H1 (cell line): ENCODE data around the gene AGT. TPM values are rescaled to one million over a fixed set of nuclear protein-coding genes. Genes with fewer than 3 reads are reported as not detected.
A peak's percentile ranks its signal among the peaks of the same experiment; 100 is the strongest.

ENCODE experiments used
- CTCF ChIA-PET: fragments of 300-600 bp; sonication (Branson Sonifier 250); formaldehyde crosslinking; loops from one replicate; lab custom pipeline; 2021; ENCODE audit not compliant: partially characterized antibody; lab: Charles Lee
- POLR2A ChIA-PET: fragments of 300-600 bp; sonication (Branson Sonifier 250); formaldehyde crosslinking; loops from one replicate; lab custom pipeline; 2021; ENCODE audit warnings: inconsistent platforms; ENCODE audit not compliant: partially characterized antibody; lab: Charles Lee
- DNase-seq, 2 experiments: peaks; one replicate each; pipeline versions ENCODE4 v3.0.0 to v3.0.0-alpha.2; 2010 to 2022; ENCODE audit warnings: low spot score in 2 of 2, low read depth in 1 of 2, mixed read lengths in 1 of 2
- FAIRE-seq: peaks from 2 replicates; lab custom pipeline; 2011; peaks lifted over from hg19 to GRCh38; lab: Jason Lieb, UNC
- H2AFZ ChIP-seq: 2 replicates; pipeline ENCODE4 v1.8.1; 2012; ENCODE audit warnings: low read length, inconsistent platforms
- H2AK5ac ChIP-seq: 2 replicates; pipeline ENCODE4 v1.6.1; 2013; ENCODE audit warnings: low read depth, low read length
- H2BK120ac ChIP-seq: replicated peaks from 2 replicates; pipeline ENCODE3; 2013; ENCODE audit warnings: low read depth, low read length, inconsistent platforms
- H2BK12ac ChIP-seq: 2 replicates; pipeline ENCODE4 v1.6.1; 2013; ENCODE audit warnings: low read depth, low read length
- H2BK15ac ChIP-seq: 2 replicates; pipeline ENCODE4 v1.6.1; 2013; ENCODE audit warnings: low read length
- H2BK20ac ChIP-seq: 2 replicates; pipeline ENCODE4 v1.6.1; 2013; ENCODE audit warnings: low read length
- H2BK5ac ChIP-seq: 2 replicates; pipeline ENCODE4 v1.6.1; 2013; ENCODE audit warnings: low read depth, low read length
- H3K14ac ChIP-seq: 2 replicates; pipeline ENCODE4 v1.6.1; 2013; ENCODE audit warnings: inconsistent platforms; ENCODE audit not compliant: insufficient read length
- H3K18ac ChIP-seq: 2 replicates; pipeline ENCODE4 v1.6.1; 2013; ENCODE audit warnings: low read length; ENCODE audit errors: extremely low read depth
- H3K23ac ChIP-seq: 2 replicates; pipeline ENCODE4 v1.6.1; 2013; ENCODE audit warnings: inconsistent platforms; ENCODE audit not compliant: insufficient read length
- H3K23me2 ChIP-seq: 2 replicates; pipeline ENCODE4 v1.6.1; 2013; ENCODE audit warnings: low read depth, low read length
- H3K27ac ChIP-seq: 2 replicates; pipeline ENCODE4 v1.6.1; 2011; ENCODE audit warnings: low read depth, low read length, inconsistent platforms
- H3K27me3 ChIP-seq, 4 experiments: replicated peaks in 1 of 4; 1 replicate in 1 of 4; 2 replicates in 3 of 4; pipeline versions ENCODE4 v1.6.1 to v1.8.1; 2011 to 2013; ENCODE audit warnings: low read length in 3 of 4, mild to moderate bottlenecking in 3 of 4, inconsistent platforms in 2 of 4, mixed read lengths in 2 of 4, moderate library complexity in 1 of 4; ENCODE audit not compliant: control insufficient read depth in 3 of 4, insufficient read depth in 3 of 4; ENCODE audit errors: extremely low read depth in 1 of 4
- H3K36me3 ChIP-seq, 4 experiments: 2 replicates each; pipeline versions ENCODE4 v1.6.1 to v1.8.1; 2011 to 2013; ENCODE audit warnings: mild to moderate bottlenecking in 4 of 4, low read length in 3 of 4, moderate library complexity in 2 of 4, control low read depth in 1 of 4, inconsistent platforms in 1 of 4; ENCODE audit not compliant: insufficient read depth in 4 of 4, control insufficient read depth in 2 of 4
- H3K4ac ChIP-seq: replicated peaks from 2 replicates; pipeline ENCODE3; 2013; ENCODE audit warnings: low read length, low read depth, mixed read lengths, inconsistent platforms; ENCODE audit not compliant: insufficient read length
- H3K4me1 ChIP-seq, 4 experiments: replicated peaks in 1 of 4; 1 replicate in 1 of 4; 2 replicates in 3 of 4; pipeline versions ENCODE4 v1.6.1 to v1.8.1; 2011 to 2013; ENCODE audit warnings: low read length in 3 of 4, inconsistent platforms in 2 of 4, mixed read lengths in 1 of 4; ENCODE audit not compliant: insufficient read depth in 4 of 4, control insufficient read depth in 3 of 4
- H3K4me2 ChIP-seq, 2 experiments: 2 replicates each; pipeline versions ENCODE4 v1.6.1 to v1.8.1; 2011 to 2013; ENCODE audit warnings: low read depth in 2 of 2, low read length in 2 of 2, control low read depth in 1 of 2, inconsistent platforms in 1 of 2, mild to moderate bottlenecking in 1 of 2; ENCODE audit not compliant: insufficient read depth in 1 of 2
- H3K4me3 ChIP-seq, 4 experiments: fragments of 200-600, 300-600 bp in 1 of 4; sonication (generic), shearing (Covaris generic), sonication (Bioruptor Twin) in 1 of 4; 2 replicates each; pipeline versions ENCODE4 v1.5.1 to v1.8.1; 2011 to 2016; ENCODE audit warnings: low read length in 4 of 4, low read depth in 3 of 4, control low read depth in 2 of 4, inconsistent platforms in 2 of 4, mild to moderate bottlenecking in 2 of 4, mixed read lengths in 1 of 4, moderate library complexity in 1 of 4; ENCODE audit not compliant: insufficient read depth in 2 of 4; ENCODE audit errors: extremely low read depth in 1 of 4
- H3K56ac ChIP-seq: replicated peaks from 2 replicates; pipeline ENCODE3; 2013; ENCODE audit warnings: low read depth, mild to moderate bottlenecking, mixed read lengths, low read length, inconsistent platforms; ENCODE audit not compliant: insufficient read length
- H3K79me1 ChIP-seq: 2 replicates; pipeline ENCODE4 v1.6.1; 2013; ENCODE audit warnings: low read depth, low read length, control low read depth
- H3K79me2 ChIP-seq, 2 experiments: 2 replicates each; pipeline versions ENCODE4 v1.6.1 to v1.8.1; 2012 to 2013; ENCODE audit warnings: low read length in 2 of 2, mild to moderate bottlenecking in 2 of 2, inconsistent platforms in 1 of 2; ENCODE audit not compliant: insufficient read depth in 2 of 2, control insufficient read depth in 1 of 2
- H3K9ac ChIP-seq, 4 experiments: replicated peaks in 1 of 4; 1 replicate in 1 of 4; 2 replicates in 3 of 4; pipeline versions ENCODE4 v1.6.1 to v1.8.1; 2011 to 2013; ENCODE audit warnings: low read depth in 3 of 4, low read length in 3 of 4, control low read depth in 2 of 4, mild to moderate bottlenecking in 2 of 4, moderate library complexity in 2 of 4, inconsistent platforms in 1 of 4; ENCODE audit errors: extremely low read depth in 1 of 4
- H3K9me3 ChIP-seq, 2 experiments: 2 replicates each; pipeline versions ENCODE4 v1.6.1 to v1.8.1; 2012 to 2013; ENCODE audit warnings: mild to moderate bottlenecking in 2 of 2, moderate library complexity in 2 of 2, control low read depth in 1 of 2, inconsistent platforms in 1 of 2, low read depth in 1 of 2, low read length in 1 of 2, mixed read lengths in 1 of 2; ENCODE audit not compliant: insufficient read depth in 2 of 2
- H4K20me1 ChIP-seq, 2 experiments: replicated peaks in 1 of 2; 2 replicates each; pipeline versions ENCODE3 to v1.8.1; 2011 to 2013; ENCODE audit warnings: inconsistent platforms in 2 of 2, low read length in 2 of 2, mild to moderate bottlenecking in 1 of 2; ENCODE audit not compliant: insufficient read depth in 2 of 2, control insufficient read depth in 1 of 2
- H4K5ac ChIP-seq: 2 replicates; pipeline ENCODE4 v1.6.1; 2013; ENCODE audit warnings: low read length, low read depth, mixed read lengths, inconsistent platforms; ENCODE audit not compliant: insufficient read length
- H4K8ac ChIP-seq: 2 replicates; pipeline ENCODE4 v1.8.0; 2013; ENCODE audit warnings: mild to moderate bottlenecking, moderate library complexity, low read length, inconsistent platforms; ENCODE audit not compliant: insufficient read depth; ENCODE audit errors: extremely low read depth
- H4K91ac ChIP-seq: replicated peaks from 2 replicates; pipeline ENCODE3; 2013; ENCODE audit warnings: low read length, mixed read lengths, inconsistent platforms; ENCODE audit not compliant: insufficient read length
- HDAC2 ChIP-seq, 2 experiments: fragments of 300-600 bp in 1 of 2; sonication (generic) in 1 of 2; IDR thresholded peaks; 2 replicates each; pipeline ENCODE4 v1.6.1; 2011 to 2012; ENCODE audit warnings: low read depth in 2 of 2, low read length in 2 of 2, mild to moderate bottlenecking in 2 of 2, moderate library complexity in 2 of 2, borderline replicate concordance in 1 of 2, inconsistent platforms in 1 of 2
- SRF ChIP-seq: IDR thresholded peaks from 2 replicates; pipeline ENCODE4 v1.6.1; 2011; ENCODE audit warnings: mild to moderate bottlenecking, low read depth, low read length, moderate library complexity
- WGBS, 2 experiments: shearing (Covaris generic) in 1 of 2; methylation state at CpG; one replicate each; pipeline versions ENCODE4 v1.1.6 to v1.1.7; 2013 to 2015; ENCODE audit warnings: low lambda C conversion rate in 2 of 2, mixed read lengths in 2 of 2, inconsistent platforms in 1 of 2, low coverage in 1 of 2, missing lambda C conversion rate in 1 of 2; ENCODE audit not compliant: insufficient replicate concordance in 2 of 2, insufficient coverage in 1 of 2, insufficient read length in 1 of 2; ENCODE audit errors: extremely low coverage in 1 of 2, missing lambda C conversion rate in 1 of 2; 5-methylcytosine and 5-hydroxymethylcytosine counted together
- polyA plus RNA-seq, 7 experiments: library from polyadenylated mRNA; depleted of rRNA in 3 of 7; stranded (reverse) in 5 of 7; unstranded in 2 of 7; fragments of >200 nt in 5 of 7; fragments of 200-250 nt in 2 of 7; gene quantifications; 1 replicate in 5 of 7; 2 replicates in 1 of 7; 4 replicates in 1 of 7; pipeline versions ENCODE4 v1.2.1 to v1.2.3, GENCODE V29; 2011 to 2013; ENCODE audit warnings: missing spikeins in 2 of 7, mixed read lengths in 2 of 7
- total RNA-seq: library from RNA; stranded (reverse); fragmentation: NEBNext Ultra II Directional; extraction: Animal tissue kit (Norgen Biotek cat#: 25700); gene quantifications from 2 replicates; pipeline ENCODE4 v1.2.1, GENCODE V29; 2021

AGT gene
- total and polyA plus RNA-seq, 2 of the 8 experiments (the other 6 are each of a cell fraction or from before 2014, with no cell fraction given): 0.20 TPM; not detected in 1

- POLR2A ChIA-PET: interaction anchor here (0.9 to 1.2 kb wide), 2 partner anchors 17 to 83 kb away, joined by 3 to 4 read pairs; no protein-coding TSS in a partner anchor
- H2BK20ac ChIP-seq: no peak overlapping the region
- CTCF ChIA-PET: interaction anchor here (0.6 to 1.7 kb wide), 3 partner anchors 9 to 78 kb away, joined by 4 to 10 read pairs (median 5); no protein-coding TSS in a partner anchor
Observed at GRCh38 chr1:230694991-230695390, 18.9 kb downstream of the AGT start.

More at GRCh38 chr1:230694991-230695390, 18.9 kb downstream of the AGT start:
- Histone ChIP-seq H2BK120ac (no peak overlapping the region), H3K27ac (no peak overlapping the region), H3K4me3 (no peak overlapping the region), H2BK15ac (no peak overlapping the region), H4K5ac (no peak overlapping the region), H3K14ac (no peak overlapping the region), H3K18ac (no peak overlapping the region), H3K9me3 (no peaks in the 10 kb centered on the region), H4K91ac (no peak overlapping the region), H2BK12ac (no peak overlapping the region), H4K20me1 (no peaks in the 10 kb centered on the region), H3K56ac (no peak overlapping the region), H3K23me2 (no peaks in the 10 kb centered on the region), H3K4ac (no peak overlapping the region), H3K36me3 (peaks cover 6 to 34% (median 17%) of the 10 kb centered on the region in 4 experiments; a peak in 7 of 8 replicates), H3K79me1 (no peaks in the 10 kb centered on the region), H2BK5ac (no peak overlapping the region), H2AK5ac (no peak overlapping the region), H3K79me2 (no peaks in the 10 kb centered on the region), H3K4me2 (no peak overlapping the region), H3K9ac (no peak overlapping the region), H2AFZ (no peak overlapping the region), H4K8ac (no peak overlapping the region), H3K27me3 (no peaks in the 10 kb centered on the region), H3K4me1 (peaks cover 0 to 8% (median 1%) of the 10 kb centered on the region in 4 experiments; a peak in 1 of 7 replicates), H3K23ac (no peak overlapping the region)
- 77% methylated on average over 4 of the region's 4 CpGs; no CpG with 5 or more reads in 1 of the 2 experiments for WGBS, 2 experiments
- no peak for DNase-seq
- no peak for FAIRE-seq
- TF ChIP-seq HDAC2 (IDR thresholded peaks at IDR 0.05; ENCODE audit: borderline replicate concordance in 1 of 2, low read depth in 2 of 2, low read length in 2 of 2) (no peak), SRF (0 out of 2 replicates have a peak, but pooled peaks have one; percentile 13)
